Stimulated activated CD4-positive, alpha-beta T cell treated with anti-CD3 and anti-CD28 coated beads, TNF-alpha, amount 100 ng/mL, for 1 hour (primary cell): Measurements from ENCODE around the gene MGLL.

Source experiments
- DNase-seq, 3 donors: peaks; one replicate each; pipeline ENCODE4 v3.0.0-alpha.2; 2020; ENCODE audit warnings: low read depth in 3 of 3, low spot score in 1 of 3

The MGLL gene

GRCh38 chr3:127822041-127822681 is at the start of gene MGLL:
Gene MGLL, minus strand, starts transcription at chr3:127822515. Its CDS starts 197 bp downstream, at chr3:127822318.
- DNase-seq: no peak

DNA sequence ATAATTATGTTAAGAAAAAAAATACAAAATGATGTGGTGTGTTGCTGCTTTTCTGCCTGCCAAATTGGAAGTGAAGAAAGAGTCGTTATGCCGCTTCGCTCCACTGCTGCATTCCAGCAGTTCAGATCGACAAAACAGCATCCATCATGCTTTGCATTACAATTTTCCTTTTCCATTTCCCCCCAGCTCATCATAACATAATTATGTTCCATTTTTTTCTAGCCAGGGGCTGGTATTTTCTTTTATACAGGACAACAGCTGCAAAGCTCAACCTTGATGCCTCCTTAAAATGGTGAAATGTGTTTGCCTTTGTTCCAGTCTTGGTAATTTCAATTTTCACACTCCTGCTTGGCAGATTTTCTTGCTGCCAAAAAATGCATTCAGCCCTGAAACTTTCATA is 47.8 kb upstream of the MGLL start:
- no peak for DNase-seq

DNA sequence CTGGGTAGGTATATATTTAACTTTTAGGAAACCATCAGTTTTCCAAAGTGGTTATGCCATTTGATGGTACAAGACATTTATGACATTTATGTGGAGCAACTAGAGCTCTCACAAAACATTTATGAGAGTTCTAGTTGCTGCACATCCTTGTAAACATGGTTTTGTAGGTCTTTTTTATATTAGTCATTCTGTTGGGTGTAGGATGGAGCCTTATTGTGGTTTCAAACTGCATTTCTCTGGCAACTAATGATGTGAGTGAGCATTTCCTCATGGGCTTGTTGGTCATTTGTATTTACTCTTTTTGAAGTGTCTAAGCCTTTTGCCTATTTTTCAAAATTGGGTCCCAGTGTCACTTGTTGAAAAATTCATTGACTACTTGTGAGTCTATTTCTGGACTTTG is 45.7 kb upstream of the MGLL start:
- DNase-seq: no peak

GRCh38 chr3:127867412-127867811 is 45.1 kb upstream of the MGLL start:
- DNase-seq: no peak

DNA sequence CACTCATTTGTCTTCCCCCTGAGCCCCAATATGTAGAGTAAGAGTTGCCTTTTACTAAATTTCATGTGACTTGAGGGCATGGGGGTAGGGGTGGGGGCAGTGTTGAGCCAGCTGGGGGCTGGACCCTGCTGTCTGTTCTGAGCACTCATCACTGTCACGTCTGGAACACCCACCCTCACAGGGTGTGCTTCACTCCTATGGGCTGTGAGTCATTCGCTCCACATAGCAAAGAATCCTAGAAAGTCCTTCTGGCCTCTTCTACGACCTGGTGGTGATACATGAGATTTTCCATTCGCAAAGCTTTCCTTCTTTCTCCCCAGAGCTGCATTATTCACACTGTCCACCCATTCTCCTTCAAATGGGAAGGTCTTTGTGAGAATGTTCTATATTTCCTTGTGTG is 43.6 kb upstream of the MGLL start:
- DNase-seq: no peak

GRCh38 chr3:127860211-127860696 is 37.9 kb upstream of the MGLL start:
- no peak for DNase-seq

DNA sequence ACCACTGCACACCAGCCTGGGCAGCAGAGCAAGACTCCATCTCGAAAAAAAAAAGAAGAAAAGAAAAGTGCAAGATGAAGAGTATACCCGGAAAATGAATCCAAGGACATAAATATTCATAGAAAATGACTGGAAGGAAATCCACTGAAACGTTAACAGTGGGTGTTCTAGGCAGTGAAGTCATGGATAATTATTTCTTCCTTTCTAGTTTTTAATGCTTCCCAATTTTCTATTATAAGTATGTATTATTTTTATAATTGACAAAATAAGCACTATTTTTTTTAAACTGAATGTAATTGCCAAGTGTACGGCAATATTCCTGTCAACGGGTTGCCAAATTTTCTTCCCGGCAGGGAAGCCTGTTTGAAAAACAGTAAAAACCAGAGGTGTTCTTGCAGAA is 37.4 kb upstream of the MGLL start:
- no peak for DNase-seq

- no peak for DNase-seq
Measured at GRCh38 chr3:127858937-127859336, 36.6 kb upstream of the MGLL start.

GRCh38 chr3:127858521-127858920 is 36.2 kb upstream of the MGLL start:
- no peak for DNase-seq

DNA sequence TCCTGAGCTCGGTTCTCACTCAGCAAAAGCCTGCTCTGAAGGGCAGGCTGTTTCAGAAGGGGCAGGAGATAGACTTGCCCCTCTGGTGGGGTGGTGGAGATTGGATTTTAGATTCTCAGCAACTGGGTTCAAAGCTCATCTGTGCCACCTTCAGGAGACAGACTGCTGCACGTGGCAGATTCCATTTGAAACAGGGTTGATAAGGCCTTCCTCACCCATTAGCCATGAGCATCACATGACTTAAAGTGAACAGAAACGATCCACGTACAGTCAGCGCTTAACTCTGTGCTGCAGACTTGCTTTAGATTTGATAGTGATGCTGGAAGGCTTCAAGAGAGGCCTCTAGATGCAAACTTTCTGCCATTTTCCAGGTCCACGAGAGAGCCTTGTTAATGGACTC is 35.0 kb upstream of the MGLL start:
- DNase-seq: no peak

- DNase-seq: no peak
Measured at GRCh38 chr3:127856801-127857200, 34.5 kb upstream of the MGLL start.

GRCh38 chr3:127855246-127855645 is 32.9 kb upstream of the MGLL start:
- DNase-seq: no peak

GRCh38 chr3:127853681-127854080 is 31.4 kb upstream of the MGLL start:
- no peak for DNase-seq

DNA sequence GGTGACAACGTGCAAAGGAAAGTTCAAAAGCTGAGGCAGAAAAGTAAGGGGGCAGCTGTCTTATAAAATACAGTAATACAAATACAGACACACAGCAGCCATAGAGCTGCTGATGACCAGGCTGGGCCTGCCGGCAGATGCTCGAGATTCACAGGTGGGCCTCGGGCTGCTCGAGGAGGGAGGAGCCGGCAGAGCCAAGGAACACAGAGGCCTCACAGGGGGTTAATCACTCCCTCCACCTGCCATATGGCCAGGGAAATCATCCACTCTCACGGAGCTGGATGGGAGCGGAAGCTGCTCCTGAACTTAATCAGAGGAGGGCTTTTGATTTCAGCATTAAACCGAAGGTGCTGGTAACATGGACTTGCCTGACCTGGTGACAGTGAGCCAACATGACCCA is 29.6 kb upstream of the MGLL start:
- DNase-seq: no peak

DNA sequence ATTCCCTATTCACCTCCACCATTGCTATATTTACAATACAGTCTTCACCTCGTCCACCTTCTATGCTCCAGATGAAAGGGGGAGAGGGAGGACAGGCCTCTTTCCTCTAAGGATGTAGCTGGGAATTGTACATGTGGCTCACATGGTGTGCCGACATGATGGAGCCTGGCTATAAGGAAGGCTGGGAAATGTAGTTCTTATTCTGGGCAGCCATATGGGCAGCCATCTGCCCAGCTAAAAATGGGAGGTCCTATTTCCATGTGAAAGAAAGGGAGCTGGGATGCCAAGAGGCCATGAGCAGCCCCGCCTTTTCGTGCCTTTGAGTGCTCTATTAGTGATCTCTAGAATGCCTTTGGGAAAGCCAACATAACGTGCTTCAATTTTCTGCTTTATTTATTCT is 27.1 kb upstream of the MGLL start:
- no peak for DNase-seq

- DNase-seq: no peak
Measured at GRCh38 chr3:127848131-127849129, 26.1 kb upstream of the MGLL start.

- DNase-seq: no peak
Measured at GRCh38 chr3:127847236-127847720, 25.0 kb upstream of the MGLL start.

GRCh38 chr3:127846576-127846975 is 24.3 kb upstream of the MGLL start:
- DNase-seq: no peak

- no peak for DNase-seq
Measured at GRCh38 chr3:127844326-127844942, 22.1 kb upstream of the MGLL start.

DNA sequence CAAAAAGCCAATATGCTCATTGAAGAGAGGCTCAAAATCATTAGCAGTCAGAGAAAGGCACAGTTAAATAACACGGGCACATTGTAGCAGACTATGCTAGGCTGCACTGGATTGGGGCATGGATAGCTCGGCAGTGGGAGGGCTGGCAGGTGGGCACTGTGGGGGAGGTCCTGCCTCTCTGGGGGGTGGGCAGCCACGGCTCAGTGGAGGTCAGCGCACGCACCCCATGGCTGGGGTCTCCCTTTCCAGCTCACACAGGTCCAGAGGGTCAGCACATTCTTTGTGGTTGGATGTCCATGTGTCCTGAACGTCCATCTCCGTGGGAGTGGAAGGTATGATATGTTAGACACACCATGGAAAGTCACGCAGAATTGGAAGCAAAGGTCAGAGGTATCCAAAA is 18.4 kb upstream of the MGLL start:
- DNase-seq: no peak

DNA sequence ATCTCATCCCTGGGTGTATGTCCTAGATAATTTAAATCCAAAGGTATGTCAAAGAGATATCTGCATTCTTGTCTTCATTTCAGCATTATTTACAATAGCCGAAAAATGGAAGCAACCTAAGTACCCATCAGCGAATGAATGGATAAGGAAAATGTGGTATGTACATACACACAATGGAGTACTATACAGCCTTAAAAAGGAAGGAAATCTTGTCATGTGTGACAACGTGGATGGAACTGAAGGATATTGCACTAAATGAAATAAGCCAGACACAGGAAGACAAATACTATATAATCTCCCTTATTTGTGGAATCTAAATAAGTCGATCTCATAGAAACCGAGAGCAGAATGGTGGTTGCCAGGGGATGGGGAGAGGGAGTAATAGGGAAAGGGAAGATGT is 16.8 kb upstream of the MGLL start:
- no peak for DNase-seq
